Breast epithelium (tissue), 3 donors: ENCODE data around the gene LTBP2.

Experiments
- POLR2A ChIP-seq: fragments of 450-650 bp; IDR thresholded peaks from one replicate; pipeline ENCODE4 v1.6.1; 2016; ENCODE audit warnings: antibody characterized with exemption, mild to moderate bottlenecking, moderate library complexity
- TF ChIP-seq, protein P1 (sequence below), 3 donors: fragments of 450-650 bp; IDR thresholded peaks; one replicate each; pipeline ENCODE4 v1.5.1; 2016 to 2017; ENCODE audit warnings: antibody characterized with exemption in 3 of 3, mild to moderate bottlenecking in 3 of 3, moderate library complexity in 3 of 3

DNA sequence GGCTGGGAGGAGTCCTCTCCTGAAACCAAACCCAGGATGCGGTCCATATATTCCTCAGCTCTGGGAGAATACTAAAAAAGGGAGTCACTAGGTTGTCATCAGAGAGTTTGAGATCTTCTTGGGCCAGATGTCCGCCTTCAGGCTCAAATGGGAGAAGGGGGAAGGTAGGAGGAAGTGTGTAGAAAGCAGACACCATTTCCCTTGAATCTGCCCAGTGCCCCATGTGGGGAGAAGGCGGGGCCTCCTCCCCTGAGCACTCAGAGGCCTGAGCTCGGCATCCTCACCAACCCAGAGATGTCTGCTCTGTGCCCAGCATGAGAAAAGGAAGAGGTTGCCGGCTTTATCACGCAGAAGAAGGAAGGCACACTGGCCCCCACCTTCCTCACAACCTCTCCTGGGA, 37.3 kb downstream of the LTBP2 start:
- TF ChIP-seq, protein P1, sequence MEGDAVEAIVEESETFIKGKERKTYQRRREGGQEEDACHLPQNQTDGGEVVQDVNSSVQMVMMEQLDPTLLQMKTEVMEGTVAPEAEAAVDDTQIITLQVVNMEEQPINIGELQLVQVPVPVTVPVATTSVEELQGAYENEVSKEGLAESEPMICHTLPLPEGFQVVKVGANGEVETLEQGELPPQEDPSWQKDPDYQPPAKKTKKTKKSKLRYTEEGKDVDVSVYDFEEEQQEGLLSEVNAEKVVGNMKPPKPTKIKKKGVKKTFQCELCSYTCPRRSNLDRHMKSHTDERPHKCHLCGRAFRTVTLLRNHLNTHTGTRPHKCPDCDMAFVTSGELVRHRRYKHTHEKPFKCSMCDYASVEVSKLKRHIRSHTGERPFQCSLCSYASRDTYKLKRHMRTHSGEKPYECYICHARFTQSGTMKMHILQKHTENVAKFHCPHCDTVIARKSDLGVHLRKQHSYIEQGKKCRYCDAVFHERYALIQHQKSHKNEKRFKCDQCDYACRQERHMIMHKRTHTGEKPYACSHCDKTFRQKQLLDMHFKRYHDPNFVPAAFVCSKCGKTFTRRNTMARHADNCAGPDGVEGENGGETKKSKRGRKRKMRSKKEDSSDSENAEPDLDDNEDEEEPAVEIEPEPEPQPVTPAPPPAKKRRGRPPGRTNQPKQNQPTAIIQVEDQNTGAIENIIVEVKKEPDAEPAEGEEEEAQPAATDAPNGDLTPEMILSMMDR (IDR thresholded peaks at IDR 0.05), result no peak
- no peak for TF ChIP-seq POLR2A
